Measurements from ENCODE around the gene GGA2.
A peak's percentile ranks its signal among the peaks of the same experiment; 100 is the strongest.
"Not testable (repeated sequence)": the region's sequence is repeated elsewhere in the genome, so short reads cannot be mapped to it uniquely, and the experiment has no call there.

The GGA2 gene

GRCh38 chr16:23504076-23504452 is 6.2 kb downstream of the GGA2 start:
- no peak for DNase-seq (ENCODE audit: low read depth in 2 of 2)

- no peak for DNase-seq (ENCODE audit: low read depth in 2 of 2)
These were observed 7.8 kb downstream of the GGA2 start for GRCh38 chr16:23502466-23502865.

GRCh38 chr16:23501291-23501690 is 9.0 kb downstream of the GGA2 start:
- no peak for DNase-seq (ENCODE audit: low read depth in 2 of 2)

DNA sequence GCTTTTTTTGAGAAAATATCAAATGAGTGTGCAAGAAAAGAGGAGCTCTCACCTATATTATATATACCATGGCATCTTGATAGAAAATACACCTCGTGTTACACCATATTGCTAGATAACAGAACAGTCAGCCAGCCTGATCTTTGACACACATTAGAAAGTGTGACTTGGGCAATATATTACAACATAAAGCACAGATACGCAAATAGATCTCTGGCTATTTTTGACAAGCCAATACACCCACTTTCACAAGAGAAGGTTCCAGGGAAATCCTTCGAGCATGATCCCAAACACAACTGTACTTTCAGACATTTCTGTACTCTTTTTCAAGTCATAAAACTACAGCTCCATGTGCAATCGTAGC is 9.4 kb downstream of the GGA2 start:
- DNase-seq (ENCODE audit: low read depth in 2 of 2) = no peak

DNA sequence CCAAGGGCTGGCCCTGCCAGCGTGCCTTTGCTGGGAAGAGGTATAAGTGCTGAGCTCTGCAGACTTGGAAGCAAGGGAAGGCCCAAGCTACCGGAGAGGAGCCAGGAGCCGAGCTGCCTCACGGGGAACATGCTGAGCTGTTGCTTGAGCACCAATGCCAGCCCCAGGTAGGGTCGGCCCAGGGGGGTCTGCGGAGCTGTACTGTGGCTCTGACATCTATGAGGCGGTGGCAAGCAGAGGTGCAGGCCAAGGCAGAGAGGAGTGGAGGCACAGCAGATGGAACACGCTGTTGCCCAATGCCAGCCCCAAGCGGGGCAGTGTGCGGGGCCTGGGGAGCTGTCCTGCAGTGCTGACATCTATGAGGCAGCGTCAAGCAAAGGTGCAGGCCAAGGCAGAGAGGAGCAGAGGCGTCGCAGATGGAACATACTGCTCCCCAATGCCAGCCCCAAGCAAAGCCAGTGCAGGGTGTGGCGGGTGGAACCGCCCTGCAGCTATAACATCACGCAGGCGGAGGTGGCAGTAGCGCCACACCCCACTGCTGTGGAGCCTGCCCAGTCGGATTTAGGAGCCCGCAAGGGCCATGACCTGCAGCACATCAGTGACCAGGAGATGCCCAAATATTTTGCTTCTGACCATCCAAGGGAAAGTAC is 10.0 kb downstream of the GGA2 start:
- DNase-seq (ENCODE audit: low read depth in 2 of 2) = no peak

- DNase-seq (ENCODE audit: low read depth in 2 of 2) = no peak
These were observed 10.5 kb downstream of the GGA2 start for GRCh38 chr16:23499801-23500200.

DNA sequence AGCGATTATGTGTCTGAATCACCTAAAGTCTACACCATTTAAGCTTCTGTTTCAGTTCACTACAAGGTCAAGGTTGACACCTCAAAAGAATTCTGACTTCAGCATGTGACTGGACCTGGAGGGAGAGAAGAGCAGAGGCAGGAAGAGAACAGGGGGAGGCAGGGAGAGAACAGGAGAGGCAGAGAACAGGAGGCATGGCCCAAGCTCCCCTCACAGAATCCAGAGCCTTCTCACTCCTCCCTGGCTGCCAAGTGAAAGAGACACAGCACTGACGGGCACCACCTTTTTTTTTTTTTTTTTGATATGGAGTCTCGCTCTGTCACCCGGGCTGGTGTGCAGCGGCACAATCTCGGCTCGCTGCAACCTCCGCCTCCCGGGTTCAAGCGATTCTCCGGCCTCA is 11.4 kb downstream of the GGA2 start:
- no peak for DNase-seq (ENCODE audit: low read depth in 2 of 2)

DNA sequence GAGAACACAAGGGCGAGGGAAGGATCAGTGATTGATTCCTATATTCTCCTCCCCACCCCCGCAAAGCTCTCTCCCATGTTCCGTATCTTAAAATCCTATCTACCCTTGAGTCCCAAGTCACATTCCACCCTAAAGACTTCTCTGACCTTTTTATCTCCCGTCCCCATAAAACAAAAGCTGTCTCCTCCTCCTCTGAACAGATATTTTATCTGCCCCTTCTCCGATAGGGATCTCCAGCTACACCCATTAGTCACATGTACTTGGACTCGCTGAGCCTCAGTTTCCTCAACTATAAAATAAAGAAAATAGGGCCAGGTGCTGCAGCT is 12.8 kb downstream of the GGA2 start:
- no peak for DNase-seq (ENCODE audit: low read depth in 2 of 2)

- DNase-seq (ENCODE audit: low read depth in 2 of 2) = no peak
These were observed 13.3 kb downstream of the GGA2 start for GRCh38 chr16:23496821-23497542.

GRCh38 chr16:23495671-23496070 is 14.6 kb downstream of the GGA2 start:
- no peak for DNase-seq (ENCODE audit: low read depth in 2 of 2)

GRCh38 chr16:23494188-23494587 is 16.1 kb downstream of the GGA2 start:
- DNase-seq (ENCODE audit: low read depth in 2 of 2) = no peak

GRCh38 chr16:23491490-23492391 is 18.6 kb downstream of the GGA2 start:
- DNase-seq (ENCODE audit: low read depth in 2 of 2) = no peak

- no peak for DNase-seq (ENCODE audit: low read depth in 2 of 2)
These were observed 23.8 kb downstream of the GGA2 start for GRCh38 chr16:23486480-23486879.

- DNase-seq (ENCODE audit: low read depth in 2 of 2) = no peak
These were observed 24.5 kb downstream of the GGA2 start for GRCh38 chr16:23485841-23486240.

GRCh38 chr16:23485257-23485614 is 25.1 kb downstream of the GGA2 start:
- DNase-seq (ENCODE audit: low read depth in 2 of 2) = no peak

DNA sequence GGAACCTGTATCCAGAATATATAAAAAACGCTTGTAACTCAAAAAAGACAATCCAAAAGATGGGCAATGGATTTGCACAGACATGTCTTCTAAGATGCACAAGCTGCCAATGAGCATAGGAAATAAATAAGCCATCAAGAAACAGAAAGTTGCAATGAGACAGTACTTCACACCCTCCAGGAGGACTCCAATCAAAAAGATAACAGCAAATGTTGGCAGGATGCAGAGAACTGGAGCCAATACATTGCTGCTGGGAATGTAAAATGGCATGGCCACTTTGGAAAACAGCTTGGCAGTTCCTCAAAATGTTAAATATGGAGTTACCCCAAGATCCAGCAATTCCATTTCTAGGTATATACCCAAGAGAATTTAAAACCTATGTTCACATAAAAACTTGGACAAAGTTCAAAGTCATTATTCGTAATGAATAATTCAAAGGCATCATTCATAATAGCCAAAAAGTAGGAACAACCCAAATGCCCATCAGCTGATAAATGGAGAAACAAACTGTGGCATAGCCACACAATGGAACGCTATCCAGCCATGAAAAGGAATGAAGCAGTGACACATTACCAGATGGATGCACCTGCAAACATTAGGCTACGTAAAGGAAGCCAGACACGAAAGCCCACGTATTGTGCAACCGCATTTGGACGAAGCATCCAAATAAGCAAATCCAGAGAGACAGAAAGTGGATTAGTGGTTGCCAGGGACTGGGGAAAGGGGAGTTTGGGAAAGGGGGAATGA is 25.6 kb downstream of the GGA2 start:
- DNase-seq (ENCODE audit: low read depth in 2 of 2) = no peak

DNA sequence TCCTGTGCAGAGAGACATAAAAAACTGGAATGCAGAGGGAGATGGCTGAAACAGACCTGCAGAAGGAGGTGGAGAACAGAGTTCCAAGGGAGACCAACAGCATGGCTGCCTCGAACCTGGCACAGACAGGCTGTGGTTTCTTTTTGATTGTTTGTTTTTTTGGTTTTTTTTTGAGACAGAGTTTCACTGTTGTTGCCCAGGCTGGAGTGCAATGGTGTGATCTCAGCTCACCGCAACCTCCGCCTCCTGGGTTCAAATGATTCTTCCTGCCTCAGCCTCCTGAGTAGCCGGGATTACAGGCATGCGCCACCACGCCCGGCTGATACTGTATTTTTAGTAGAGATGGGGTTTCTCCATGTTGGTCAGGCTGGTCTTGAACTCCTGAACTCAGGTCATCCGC is 26.8 kb downstream of the GGA2 start:
- DNase-seq (ENCODE audit: low read depth in 2 of 2) = not testable (repeated sequence)

DNA sequence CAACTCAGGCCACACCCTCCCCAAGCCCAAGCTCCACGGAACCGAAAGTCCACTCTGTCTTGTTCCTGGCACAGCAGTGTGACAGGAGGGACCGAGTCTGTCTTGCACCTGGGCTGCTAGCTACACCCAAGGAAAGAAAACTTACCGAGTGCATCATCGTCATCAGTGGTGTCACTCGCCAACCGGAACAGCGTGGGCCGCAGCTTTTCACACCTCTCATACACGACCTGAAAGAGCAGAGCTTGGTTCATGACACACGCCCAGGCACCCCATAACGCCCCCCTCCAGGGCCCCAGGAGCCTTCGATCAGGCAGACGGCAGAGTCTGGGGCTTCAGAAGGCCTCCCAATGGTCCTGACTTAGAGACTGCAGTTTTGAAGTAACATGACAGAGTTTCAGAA is 27.5 kb downstream of the GGA2 start:
- DNase-seq (ENCODE audit: low read depth in 2 of 2) = peak in 1 of 2 donors; percentile 60

GRCh38 chr16:23480257-23480656 is 30.0 kb downstream of the GGA2 start:
- no peak for DNase-seq (ENCODE audit: low read depth in 2 of 2)

GRCh38 chr16:23479138-23479537 is 31.2 kb downstream of the GGA2 start:
- DNase-seq (ENCODE audit: low read depth in 2 of 2) = no peak

DNA sequence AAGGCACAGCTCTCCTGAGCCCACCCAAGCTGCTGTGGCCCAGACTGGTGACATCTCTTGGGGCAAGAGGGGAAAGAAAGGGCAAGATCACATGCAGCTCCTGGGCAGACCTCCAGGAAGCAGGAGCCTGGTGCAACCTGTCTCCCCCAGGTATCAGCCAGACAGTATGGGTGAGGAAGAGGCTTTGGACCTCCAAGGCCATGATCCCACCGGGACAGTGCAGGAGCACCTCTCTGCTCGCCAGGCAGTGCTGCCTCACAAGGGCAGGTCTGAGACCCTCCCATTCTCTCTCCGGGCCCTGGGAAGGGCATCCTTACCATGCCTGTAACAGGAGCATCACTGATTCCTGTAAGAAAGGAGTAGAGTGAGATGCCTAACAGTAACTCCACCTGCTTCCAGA is 31.7 kb downstream of the GGA2 start:
- no peak for DNase-seq (ENCODE audit: low read depth in 2 of 2)

- DNase-seq (ENCODE audit: low read depth in 2 of 2) = no peak
These were observed 34.0 kb downstream of the GGA2 start for GRCh38 chr16:23476289-23476688.

All from stimulated activated CD8-positive, alpha-beta memory T cell treated with anti-CD3 and anti-CD28 coated beads, Interleukin-7, amount 100 ng/mL, for 4 hours (primary cell).